ENCODE data around the gene SPG11.
A peak's percentile ranks its signal among the peaks of the same experiment; 100 is the strongest.
"Not testable (repeated sequence)": the region's sequence is repeated elsewhere in the genome, so short reads cannot be mapped to it uniquely, and the experiment has no call there.

The SPG11 gene

GRCh38 chr15:44550734-44551133, 112.7 kb downstream of the SPG11 start:
- DNase-seq (ENCODE audit: low read depth): no peak

GRCh38 chr15:44550256-44550655, 113.2 kb downstream of the SPG11 start:
- peak; percentile 56 for DNase-seq (ENCODE audit: low read depth)

- not testable (repeated sequence) for DNase-seq (ENCODE audit: low read depth)
Measured at GRCh38 chr15:44549152-44549551, 114.3 kb downstream of the SPG11 start.

- DNase-seq (ENCODE audit: low read depth): peak; percentile 36
Measured at GRCh38 chr15:44545913-44546802, 117.3 kb downstream of the SPG11 start.

- DNase-seq (ENCODE audit: low read depth): not testable (repeated sequence)
Measured at GRCh38 chr15:44544745-44545144, 118.7 kb downstream of the SPG11 start.

GRCh38 chr15:44542596-44542995, 120.9 kb downstream of the SPG11 start:
- no peak for DNase-seq (ENCODE audit: low read depth)

- DNase-seq (ENCODE audit: low read depth): peak; percentile 91
Measured at GRCh38 chr15:44541282-44541958, 122.0 kb downstream of the SPG11 start.

GRCh38 chr15:44537735-44538240, 125.7 kb downstream of the SPG11 start:
- DNase-seq (ENCODE audit: low read depth): peak; percentile 42

- DNase-seq (ENCODE audit: low read depth): peak; percentile 95
Measured at GRCh38 chr15:44536962-44537734, 126.3 kb downstream of the SPG11 start, which contains the start of gene EIF3J. TSS of gene EIF3J (plus strand) at chr15:44537147. CDS start at chr15:44537195, 48 bp downstream.

- peak; percentile 63 for DNase-seq (ENCODE audit: low read depth)
Measured at GRCh38 chr15:44536302-44536961, 127.0 kb downstream of the SPG11 start.

- no peak for DNase-seq (ENCODE audit: low read depth)
Measured at GRCh38 chr15:44535523-44536301, 127.8 kb downstream of the SPG11 start.

- DNase-seq (ENCODE audit: low read depth): no peak
Measured at GRCh38 chr15:44535092-44535491, 128.4 kb downstream of the SPG11 start.

GRCh38 chr15:44532689-44533088, 130.8 kb downstream of the SPG11 start:
- DNase-seq (ENCODE audit: low read depth): no peak

- DNase-seq (ENCODE audit: low read depth): not testable (repeated sequence)
Measured at GRCh38 chr15:44532275-44532674, 131.2 kb downstream of the SPG11 start.

GRCh38 chr15:44530653-44531052, 132.8 kb downstream of the SPG11 start:
- DNase-seq (ENCODE audit: low read depth): no peak

- no peak for DNase-seq (ENCODE audit: low read depth)
Measured at GRCh38 chr15:44529864-44530604, 133.4 kb downstream of the SPG11 start.

- DNase-seq (ENCODE audit: low read depth): no peak
Measured at GRCh38 chr15:44527241-44527640, 136.2 kb downstream of the SPG11 start.

- no peak for DNase-seq (ENCODE audit: low read depth)
Measured at GRCh38 chr15:44525018-44525417, 138.4 kb downstream of the SPG11 start.

- no peak for DNase-seq (ENCODE audit: low read depth)
Measured at GRCh38 chr15:44519537-44519936, 143.9 kb downstream of the SPG11 start.

GRCh38 chr15:44516436-44516835, 147.0 kb downstream of the SPG11 start:
- no peak for DNase-seq (ENCODE audit: low read depth)
